Muscle layer of colon (tissue), 2 donors: ENCODE data around the gene ZNF564.
"Not testable (repeated sequence)": the region's sequence is repeated elsewhere in the genome, so short reads cannot be mapped to it uniquely, and the experiment has no call there.

Experiments used
- H3K27ac ChIP-seq: one replicate; pipeline ENCODE4 v1.7.0; 2013; ENCODE audit warnings: low read depth, mild to moderate bottlenecking, low read length, moderate library complexity
- H3K27me3 ChIP-seq, 2 donors: one replicate each; pipeline ENCODE4 v1.7.0; 2013; ENCODE audit warnings: low read length in 2 of 2, mild to moderate bottlenecking in 2 of 2; ENCODE audit not compliant: insufficient read depth in 2 of 2, control insufficient read depth in 1 of 2
- H3K36me3 ChIP-seq: one replicate; pipeline ENCODE4 v1.7.0; 2013; ENCODE audit warnings: mild to moderate bottlenecking, low read length; ENCODE audit not compliant: insufficient read depth
- H3K4me1 ChIP-seq: one replicate; pipeline ENCODE4 v1.7.0; 2013; ENCODE audit warnings: mild to moderate bottlenecking, low read length; ENCODE audit not compliant: insufficient read depth
- H3K4me3 ChIP-seq, 2 donors: one replicate each; pipeline ENCODE4 v1.7.0; 2013; ENCODE audit warnings: low read length in 2 of 2, low read depth in 1 of 2, mild to moderate bottlenecking in 1 of 2, moderate library complexity in 1 of 2
- H3K9ac ChIP-seq: one replicate; pipeline ENCODE4 v1.7.0; 2013; ENCODE audit warnings: low read length
- H3K9me3 ChIP-seq: one replicate; pipeline ENCODE4 v1.7.0; 2013; ENCODE audit warnings: mild to moderate bottlenecking, low read length
- donor health status: abdominal sarcoma.
- donor health status: Adenocarcinoma of cecum.

ZNF564 gene

DNA sequence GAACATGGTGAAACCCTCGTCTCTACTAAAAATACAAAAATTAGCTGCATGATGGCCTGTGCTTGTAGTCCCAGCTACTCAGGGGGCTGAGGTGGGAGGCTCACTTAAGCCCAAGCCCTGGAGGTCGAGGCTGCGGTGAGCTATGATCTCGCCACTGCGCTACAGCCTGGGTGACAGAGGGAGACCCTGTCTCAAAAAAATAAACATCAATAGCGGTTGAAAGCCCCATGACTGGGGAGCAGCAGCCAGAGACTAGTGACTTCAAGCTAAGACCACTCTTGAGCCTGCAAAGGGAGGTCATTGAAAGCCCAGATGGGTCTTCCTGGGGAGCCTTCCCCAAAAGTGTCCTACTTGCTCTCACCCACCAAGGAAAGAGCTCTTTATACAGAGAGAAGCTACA is 54.8 kb downstream of the ZNF564 start:
- no peaks in the 10 kb centered on the region for H3K36me3 ChIP-seq
- H3K4me3 ChIP-seq, result no peak overlapping the region
- H3K9me3 ChIP-seq, result no peaks in the 10 kb centered on the region
- no peaks in the 10 kb centered on the region for H3K4me1 ChIP-seq
- H3K27me3 ChIP-seq, result no peaks in the 10 kb centered on the region
- H3K9ac ChIP-seq, result no peak overlapping the region
- H3K27ac ChIP-seq, result no peak overlapping the region

DNA sequence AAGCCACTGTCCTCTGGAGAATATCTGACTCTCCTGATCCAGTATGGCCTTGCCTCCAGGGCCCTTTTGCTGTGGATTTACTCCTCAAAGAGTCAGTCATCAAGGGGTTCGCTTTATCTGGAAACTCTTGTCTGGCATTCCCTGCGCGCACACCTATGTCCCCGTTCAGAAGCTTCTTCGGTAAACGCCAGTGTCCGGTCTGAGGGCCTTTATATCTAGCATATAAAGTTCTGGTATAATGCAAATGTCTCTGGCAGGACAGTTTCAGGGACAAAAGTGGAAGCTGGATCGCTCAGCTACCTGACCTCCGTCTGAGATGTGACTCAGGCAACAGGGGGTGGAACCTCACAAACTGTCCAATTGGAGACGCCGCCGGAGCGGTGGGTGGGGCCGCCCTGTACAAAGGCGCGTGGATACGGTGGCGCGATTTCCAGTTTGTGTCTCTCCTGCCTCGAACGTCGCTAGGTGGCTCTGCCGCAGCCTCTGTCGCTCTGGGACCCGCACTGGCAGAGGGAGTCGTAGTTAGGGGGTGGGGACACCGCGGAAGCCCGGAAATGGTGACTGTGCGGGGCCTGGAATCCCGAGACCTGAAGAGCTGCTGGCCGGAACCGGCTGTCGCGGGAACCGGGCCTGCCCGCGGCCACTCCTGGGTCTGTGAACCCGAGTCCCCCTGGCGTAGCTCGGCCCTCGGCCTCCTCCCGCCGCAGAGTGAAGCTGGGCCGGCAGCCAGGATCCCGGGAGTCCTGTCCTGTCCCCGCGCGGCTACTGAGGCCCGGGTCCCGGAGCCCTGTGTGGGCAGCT is 56.1 kb downstream of the ZNF564 start:
- Histone ChIP-seq H3K9ac (peak overlapping the region; percentile 16), H3K4me3 (peak overlapping the region; percentile 62 to 70), H3K27ac (peak overlapping the region; percentile 41), H3K27me3 (no peaks in the 10 kb centered on the region), H3K36me3 (no peaks in the 10 kb centered on the region), H3K4me1 (no peaks in the 10 kb centered on the region), H3K9me3 (no peaks in the 10 kb centered on the region)

DNA sequence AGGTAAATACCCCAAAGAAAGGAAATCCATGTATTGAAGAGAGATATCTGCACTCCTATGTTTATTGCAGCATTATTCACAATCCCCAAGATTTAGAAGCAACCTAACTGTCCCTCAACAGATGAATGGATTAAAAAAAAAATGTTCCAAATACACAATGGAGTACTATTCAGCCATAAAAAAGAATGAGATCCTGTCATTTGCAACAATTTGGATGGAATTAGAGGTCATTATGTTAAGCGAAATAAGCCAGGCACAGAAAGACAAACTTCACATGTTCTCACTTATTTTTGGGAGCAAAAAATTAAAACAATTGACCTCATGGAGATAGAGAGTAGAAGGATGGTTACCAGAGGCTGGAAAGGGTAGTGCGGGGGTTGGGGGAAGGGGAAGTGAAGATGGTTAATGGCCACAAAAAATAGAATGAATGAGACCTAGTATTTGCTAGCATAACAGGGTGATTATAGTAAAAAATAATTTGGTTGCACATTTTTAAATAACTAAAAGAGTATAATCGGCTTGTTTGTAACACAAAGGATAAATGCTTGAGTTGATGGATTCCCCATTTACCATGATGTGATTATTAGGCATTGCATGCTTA is 56.9 kb downstream of the ZNF564 start:
- Histone ChIP-seq H3K9me3 (no peaks in the 10 kb centered on the region), H3K4me1 (no peaks in the 10 kb centered on the region), H3K27ac (no peak overlapping the region), H3K36me3 (no peaks in the 10 kb centered on the region), H3K9ac (peak overlapping the region; percentile 16), H3K4me3 (peak overlapping the region; percentile 62 to 70), H3K27me3 (no peaks in the 10 kb centered on the region)

DNA sequence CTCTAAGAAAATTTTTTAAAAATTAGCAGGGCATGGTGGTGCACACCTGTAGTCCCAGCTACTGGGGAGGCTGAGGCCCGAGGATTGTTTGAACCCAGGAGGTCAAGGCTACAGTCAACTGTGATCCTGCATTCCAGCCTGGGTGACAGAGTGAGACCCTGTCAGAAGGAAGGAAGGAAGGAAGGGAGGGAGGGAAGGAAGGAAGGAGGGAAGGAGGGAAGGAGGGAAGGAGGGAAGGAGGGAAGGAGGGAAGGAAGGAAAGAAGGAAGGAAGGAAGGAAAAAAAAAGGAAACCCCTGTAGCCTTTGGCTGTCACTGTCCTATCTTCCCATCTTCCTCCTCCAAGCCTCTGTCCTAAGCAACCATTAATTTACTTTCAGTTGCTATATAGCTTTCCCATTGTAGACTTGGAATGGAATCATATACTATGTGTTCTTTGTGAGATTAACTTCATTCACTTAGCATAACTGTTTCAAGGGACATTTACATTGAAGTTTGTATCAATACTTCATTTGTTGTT is 65.0 kb downstream of the ZNF564 start:
- H3K27ac ChIP-seq, H3K9me3 ChIP-seq, H3K27me3 ChIP-seq, H3K4me3 ChIP-seq, H3K9ac ChIP-seq, H3K36me3 ChIP-seq: not testable (repeated sequence)
- peaks cover 16% of the 10 kb centered on the region for H3K4me1 ChIP-seq

DNA sequence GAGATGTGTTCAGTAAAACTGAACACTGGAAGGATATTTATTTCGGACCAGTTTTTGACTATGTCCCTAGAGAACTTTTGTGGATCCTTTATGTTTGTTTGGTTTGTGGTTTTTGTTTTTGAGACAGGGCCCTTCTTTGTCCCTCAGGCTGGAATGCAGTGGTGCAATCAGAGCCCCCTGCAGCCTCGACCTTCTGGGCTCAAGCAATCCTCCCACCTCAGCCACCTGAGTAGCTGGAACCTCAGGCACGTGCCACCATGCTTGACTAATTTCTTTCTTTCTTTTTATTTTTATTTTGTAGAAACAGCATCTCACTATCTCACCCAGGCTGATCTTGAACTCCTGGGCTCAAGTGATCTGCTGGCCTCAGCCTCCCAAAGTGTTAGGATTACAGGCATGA is 65.7 kb downstream of the ZNF564 start:
- Histone ChIP-seq H3K36me3 (no peaks in the 10 kb centered on the region), H3K9me3 (no peaks in the 10 kb centered on the region), H3K4me1 (peaks cover 16% of the 10 kb centered on the region), H3K27me3 (no peaks in the 10 kb centered on the region), H3K27ac (no peak overlapping the region), H3K9ac (no peak overlapping the region), H3K4me3 (no peak overlapping the region)

DNA sequence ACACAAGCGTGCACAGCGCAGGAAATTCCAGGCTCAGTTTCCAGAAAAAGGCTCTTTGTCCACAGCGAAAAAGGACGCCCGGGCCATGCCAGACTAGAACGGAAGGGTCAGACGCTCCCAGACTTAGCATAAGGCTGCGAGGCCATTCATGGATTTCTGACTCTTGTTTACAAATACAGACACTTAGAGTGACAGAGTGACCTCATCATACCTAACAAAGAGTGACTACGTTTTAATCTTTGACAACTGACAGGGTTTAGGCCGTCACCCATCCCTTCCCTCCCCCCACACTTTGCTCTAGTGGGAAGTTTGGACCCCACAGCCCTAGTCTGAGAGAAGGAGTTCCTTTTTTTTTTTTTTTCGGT is 66.2 kb downstream of the ZNF564 start:
- Histone ChIP-seq H3K9me3 (no peaks in the 10 kb centered on the region), H3K4me1 (peaks cover 16% of the 10 kb centered on the region), H3K9ac (peak overlapping the region; percentile 83), H3K4me3 (peak overlapping the region; percentile 97 to 100), H3K36me3 (no peaks in the 10 kb centered on the region), H3K27me3 (no peaks in the 10 kb centered on the region), H3K27ac (peak overlapping the region; percentile 88)

DNA sequence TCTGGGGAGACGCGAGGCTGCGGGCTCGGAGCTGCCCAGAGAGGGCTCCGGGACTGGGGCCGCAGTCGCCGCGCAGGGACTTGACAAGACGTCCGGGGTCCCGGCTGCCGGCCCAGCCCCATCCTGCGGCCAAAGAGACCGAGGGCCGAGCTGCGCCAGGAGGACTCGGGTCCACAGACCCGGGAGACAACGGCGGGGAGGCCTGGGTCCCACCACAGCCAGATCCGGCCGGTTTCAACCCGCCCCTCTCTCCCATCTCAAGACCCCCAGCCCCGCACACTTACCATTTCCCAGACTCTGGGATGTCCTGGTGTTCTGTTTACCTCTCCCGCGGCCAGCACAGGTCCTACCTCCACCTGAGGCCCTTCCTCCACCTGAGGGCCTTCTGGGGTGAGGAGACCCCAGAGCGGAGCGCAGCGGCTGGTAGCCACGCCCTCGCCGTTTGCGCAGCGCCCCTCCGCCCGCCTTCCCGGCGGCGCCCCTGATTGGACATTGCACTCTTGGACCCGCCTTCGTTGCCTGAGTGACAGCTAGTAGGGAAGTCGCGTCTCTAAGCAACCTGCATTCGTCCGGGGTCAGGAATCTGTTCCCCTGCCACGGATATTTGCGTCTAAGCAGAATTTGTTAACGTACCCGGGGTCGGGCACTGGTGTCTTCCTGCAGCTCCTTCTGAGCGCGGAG is 66.8 kb downstream of the ZNF564 start, which contains the start of gene ZNF709:
TSS of gene ZNF709 (minus strand) at position 446 of the 681 bp plus-strand sequence. CDS start at position 287, 159 bp downstream.
- Histone ChIP-seq H3K9me3 (no peaks in the 10 kb centered on the region), H3K4me3 (peak within 1 kb of the TSS; percentile 97 to 100), H3K4me1 (peaks cover 16% of the 10 kb centered on the region), H3K27me3 (no peaks in the 10 kb centered on the region), H3K36me3 (no peaks in the 10 kb centered on the region), H3K9ac (peak within 1 kb of the TSS; percentile 83), H3K27ac (peak within 1 kb of the TSS; percentile 88)

DNA sequence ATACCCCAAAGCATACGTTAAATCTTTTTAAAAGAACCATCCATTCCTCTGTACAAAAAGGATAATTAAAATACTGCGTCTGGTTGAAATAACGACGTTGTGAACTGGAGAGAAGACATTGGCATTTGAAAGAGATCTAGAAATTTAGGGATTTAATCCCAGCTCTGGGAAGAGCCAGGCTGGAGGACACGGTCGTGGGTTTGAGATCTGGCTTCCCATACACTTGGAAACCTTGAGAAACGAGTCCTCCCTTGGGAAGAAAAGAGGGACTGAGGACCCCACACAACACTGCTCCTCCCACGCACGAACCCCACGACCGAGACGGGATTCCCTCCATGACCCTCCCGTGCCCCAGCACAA is 67.3 kb downstream of the ZNF564 start:
- Histone ChIP-seq H3K4me1 (peaks cover 16% of the 10 kb centered on the region), H3K4me3 (peak overlapping the region; percentile 97 to 100), H3K27me3 (no peaks in the 10 kb centered on the region), H3K9me3 (no peaks in the 10 kb centered on the region), H3K9ac (peak overlapping the region; percentile 83), H3K36me3 (no peaks in the 10 kb centered on the region), H3K27ac (no peak overlapping the region)

DNA sequence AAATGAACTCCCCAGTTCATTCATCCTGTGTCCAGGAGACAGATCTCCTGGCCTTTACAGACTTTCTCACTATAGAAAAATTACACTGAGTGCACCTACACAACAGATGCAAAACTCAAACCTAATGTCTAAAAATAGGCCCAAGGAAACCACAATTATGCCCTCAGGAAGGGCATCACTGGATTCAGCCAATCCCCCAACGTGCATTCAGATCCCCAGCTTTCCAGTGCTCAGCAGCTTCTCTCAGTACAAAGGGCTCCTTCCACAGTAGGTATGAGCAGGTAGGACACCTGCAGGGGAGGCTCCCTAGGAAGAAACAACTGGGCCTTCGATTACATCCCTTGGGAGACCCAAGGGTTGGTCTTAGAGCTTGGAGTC is 68.8 kb downstream of the ZNF564 start:
- Histone ChIP-seq H3K36me3 (no peaks in the 10 kb centered on the region), H3K9ac (no peak overlapping the region), H3K27me3 (no peaks in the 10 kb centered on the region), H3K4me1 (peaks cover 16% of the 10 kb centered on the region), H3K4me3 (no peak overlapping the region), H3K27ac (no peak overlapping the region), H3K9me3 (no peaks in the 10 kb centered on the region)

DNA sequence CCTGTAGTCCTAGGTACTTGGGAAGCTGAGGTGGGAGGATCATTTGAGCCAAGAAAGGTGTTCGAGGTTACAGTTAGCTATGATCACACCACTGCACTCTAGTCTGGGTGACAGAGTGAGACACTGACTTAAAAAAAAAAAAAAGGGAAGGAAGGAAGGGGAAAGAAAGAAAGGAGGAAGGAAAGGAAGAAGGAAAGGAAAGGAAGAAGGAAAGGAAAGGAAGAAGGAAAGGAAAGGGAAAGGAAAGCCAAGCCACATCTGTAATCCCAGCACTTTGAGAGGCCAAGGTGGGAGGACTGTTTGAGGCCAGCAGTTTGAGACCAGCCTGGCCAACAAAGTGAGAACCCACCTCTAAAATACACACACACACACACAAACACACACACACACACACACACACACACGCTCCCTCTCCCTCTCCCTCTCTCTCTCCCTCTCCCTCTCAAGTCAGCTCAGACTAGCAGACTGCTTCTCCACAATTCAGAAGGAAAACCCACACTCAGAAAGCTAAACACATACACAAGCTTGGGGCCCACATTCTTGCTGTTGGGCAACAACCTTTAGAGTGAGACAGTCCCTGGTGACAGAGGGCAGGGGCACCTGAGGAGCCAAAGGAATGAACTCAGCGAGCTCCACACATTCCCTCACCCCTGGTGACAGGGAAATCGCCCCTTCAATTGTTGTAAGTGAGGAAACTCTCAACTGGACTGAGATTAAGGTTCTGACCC is 69.3 kb downstream of the ZNF564 start:
- H3K9ac ChIP-seq, result no peak overlapping the region
- H3K4me1 ChIP-seq, result peaks cover 16% of the 10 kb centered on the region
- H3K36me3 ChIP-seq, result no peaks in the 10 kb centered on the region
- no peak overlapping the region for H3K27ac ChIP-seq
- H3K4me3 ChIP-seq, result no peak overlapping the region
- H3K9me3 ChIP-seq, result no peaks in the 10 kb centered on the region
- no peaks in the 10 kb centered on the region for H3K27me3 ChIP-seq
